Gastrocnemius medialis (tissue), 4 donors: ENCODE results near the gene TEX50. TPM values are rescaled to one million over a fixed set of nuclear protein-coding genes. Genes with fewer than 3 reads are reported as not detected.

Experiments
- ATAC-seq, 2 donors: fragments of 150-250 bp; one replicate each; pipeline ENCODE4 v1.9.1; 2016
- DNase-seq, 2 donors: peaks; one replicate each; pipeline ENCODE4 v3.0.0-alpha.2; 2019
- H3K27ac ChIP-seq, 4 donors: fragments of 200-600 bp; sonication (generic); 1 replicate in 1 of 4; 2 replicates in 3 of 4; pipeline ENCODE4 v1.5.1; 2016 to 2018; ENCODE audit warnings: mild to moderate bottlenecking in 2 of 4, moderate library complexity in 1 of 4
- H3K27me3 ChIP-seq, 3 donors: fragments of 200-600 bp; sonication (generic) in 2 of 3; 1 replicate in 1 of 3; 2 replicates in 2 of 3; pipeline versions ENCODE4 v1.5.1 to v1.6.0; 2016 to 2019; ENCODE audit warnings: mild to moderate bottlenecking in 1 of 3, moderate library complexity in 1 of 3
- H3K36me3 ChIP-seq, 2 donors: fragments of 200-600 bp; sonication (generic) in 1 of 2; one replicate each; pipeline ENCODE4 v1.5.1; 2017 to 2018
- H3K4me1 ChIP-seq, 2 donors: fragments of 200-600 bp; sonication (generic) in 1 of 2; one replicate each; pipeline ENCODE4 v1.5.1; 2016 to 2017; ENCODE audit warnings: mild to moderate bottlenecking in 2 of 2
- H3K4me3 ChIP-seq, 4 donors: fragments of 200-600 bp; sonication (generic) in 3 of 4; 1 replicate in 1 of 4; 2 replicates in 3 of 4; pipeline ENCODE4 v1.5.1; 2016 to 2019; ENCODE audit warnings: mild to moderate bottlenecking in 2 of 4
- H3K9me3 ChIP-seq, 3 donors: fragments of 200-600 bp; sonication (generic) in 2 of 3; 1 replicate in 1 of 3; 2 replicates in 2 of 3; pipeline ENCODE4 v1.5.1; 2016 to 2019
- POLR2A ChIP-seq, 2 donors: fragments of 450-650 bp; IDR thresholded peaks; one replicate each; pipeline ENCODE4 v1.6.1; 2017; ENCODE audit warnings: antibody characterized with exemption in 2 of 2, mild to moderate bottlenecking in 2 of 2, moderate library complexity in 2 of 2
- in situ Hi-C, 4 donors: fragments of 200-750 bp; cut with MboI; loops; one replicate each; pipeline versions ENCODE4 v1.15.0 to v1.8.0; 2017; ENCODE audit warnings: low sequenced_read_pairs in 4 of 4
- intact Hi-C: fragments of 100-400 bp; cut with DNase I; formaldehyde crosslinking; loops from one replicate; pipeline ENCODE4 v1.15.1; 2023; ENCODE audit warnings: low total_unique reads
- total RNA-seq, 4 donors: library from RNA; depleted of rRNA; stranded (reverse); fragments of >200 nt; gene quantifications; one replicate each; pipeline versions ENCODE4 v1.1.0 to v1.2.3, GENCODE V29; 2016
- TF ChIP-seq, protein P1 (sequence below), 5 experiments: fragments of 450-650 bp in 3 of 5; fragments of 200-600 bp in 2 of 5; sonication (generic) in 2 of 5; IDR thresholded peaks in 4 of 5; conservative IDR thresholded peaks in 1 of 5; 1 replicate in 4 of 5; 2 replicates in 1 of 5; pipeline ENCODE4 v1.5.1; 2016 to 2019; ENCODE audit warnings: antibody characterized with exemption in 5 of 5, mild to moderate bottlenecking in 3 of 5, moderate library complexity in 3 of 5

The TEX50 gene
- total RNA-seq, 4 donors from 2014 or later = not detected

- no peaks in the 10 kb centered on the region for H3K27me3 ChIP-seq
- intact Hi-C loops = no loop called here
- DNase-seq (no peak), ATAC-seq (no peak)
- H3K4me1 ChIP-seq = no peaks in the 10 kb centered on the region
- H3K27ac ChIP-seq = no peak overlapping the region
- in situ Hi-C loops = no loop called here
- H3K36me3 ChIP-seq = no peaks in the 10 kb centered on the region
- no peak overlapping the region for H3K4me3 ChIP-seq
- H3K9me3 ChIP-seq = no peaks in the 10 kb centered on the region
- TF ChIP-seq, protein P1, sequence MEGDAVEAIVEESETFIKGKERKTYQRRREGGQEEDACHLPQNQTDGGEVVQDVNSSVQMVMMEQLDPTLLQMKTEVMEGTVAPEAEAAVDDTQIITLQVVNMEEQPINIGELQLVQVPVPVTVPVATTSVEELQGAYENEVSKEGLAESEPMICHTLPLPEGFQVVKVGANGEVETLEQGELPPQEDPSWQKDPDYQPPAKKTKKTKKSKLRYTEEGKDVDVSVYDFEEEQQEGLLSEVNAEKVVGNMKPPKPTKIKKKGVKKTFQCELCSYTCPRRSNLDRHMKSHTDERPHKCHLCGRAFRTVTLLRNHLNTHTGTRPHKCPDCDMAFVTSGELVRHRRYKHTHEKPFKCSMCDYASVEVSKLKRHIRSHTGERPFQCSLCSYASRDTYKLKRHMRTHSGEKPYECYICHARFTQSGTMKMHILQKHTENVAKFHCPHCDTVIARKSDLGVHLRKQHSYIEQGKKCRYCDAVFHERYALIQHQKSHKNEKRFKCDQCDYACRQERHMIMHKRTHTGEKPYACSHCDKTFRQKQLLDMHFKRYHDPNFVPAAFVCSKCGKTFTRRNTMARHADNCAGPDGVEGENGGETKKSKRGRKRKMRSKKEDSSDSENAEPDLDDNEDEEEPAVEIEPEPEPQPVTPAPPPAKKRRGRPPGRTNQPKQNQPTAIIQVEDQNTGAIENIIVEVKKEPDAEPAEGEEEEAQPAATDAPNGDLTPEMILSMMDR (IDR thresholded peaks at IDR 0.05 in 4 of 5, conservative IDR thresholded peaks at IDR 0.05 in 1 of 5) = no peak
- TF ChIP-seq POLR2A (IDR thresholded peaks at IDR 0.05) = no peak
These were observed 11.5 kb downstream of the TEX50 start for GRCh38 chr1:173646656-173647055.

DNA sequence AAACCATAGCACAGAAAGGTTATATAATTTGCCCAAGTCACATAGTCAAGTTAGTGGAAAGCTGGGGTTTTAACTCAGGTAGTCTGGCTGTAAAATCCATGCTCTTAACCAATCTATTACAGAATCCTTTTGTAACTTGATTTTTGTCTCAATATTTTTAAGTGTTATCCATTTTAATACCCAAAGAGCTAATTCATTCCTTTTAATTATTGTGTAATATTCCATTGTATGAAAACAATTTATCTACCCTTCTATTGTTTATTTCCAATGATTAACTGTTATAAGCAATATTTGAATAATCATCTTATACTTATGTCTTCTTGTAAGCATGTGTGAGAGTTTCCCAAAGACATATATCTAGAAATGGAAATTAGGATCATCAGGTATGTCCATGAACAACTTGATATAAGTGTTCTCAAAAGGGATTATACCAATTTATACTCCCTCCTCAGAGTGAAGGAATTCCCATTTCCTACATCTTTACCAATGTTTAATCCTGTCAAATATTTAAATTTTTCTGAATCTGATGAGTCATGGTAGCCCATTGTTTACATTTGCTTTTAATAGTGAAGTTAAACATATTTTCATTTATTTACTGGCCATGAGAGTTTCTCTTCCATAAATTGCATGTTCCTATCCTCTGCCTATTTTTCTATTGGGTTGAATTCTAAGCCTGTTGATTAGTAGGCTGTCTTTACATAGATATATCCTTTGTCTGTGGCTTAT is 13.9 kb downstream of the TEX50 start:
- H3K9me3 ChIP-seq = no peaks in the 10 kb centered on the region
- intact Hi-C loops (no loop called here), in situ Hi-C loops (no loop called here)
- TF ChIP-seq, protein P1 (IDR thresholded peaks at IDR 0.05 in 4 of 5, conservative IDR thresholded peaks at IDR 0.05 in 1 of 5) = no peak
- no peak for TF ChIP-seq POLR2A (IDR thresholded peaks at IDR 0.05)
- ATAC-seq (no peak), DNase-seq (no peak)
- no peak overlapping the region for H3K27ac ChIP-seq
- no peaks in the 10 kb centered on the region for H3K27me3 ChIP-seq
- no peaks in the 10 kb centered on the region for H3K4me1 ChIP-seq
- H3K4me3 ChIP-seq = no peak overlapping the region
- H3K36me3 ChIP-seq = no peaks in the 10 kb centered on the region

GRCh38 chr1:173660306-173660705 is 25.2 kb downstream of the TEX50 start:
- Histone ChIP-seq H3K4me1 (no peaks in the 10 kb centered on the region), H3K4me3 (no peak overlapping the region), H3K27ac (no peak overlapping the region), H3K36me3 (no peaks in the 10 kb centered on the region), H3K27me3 (no peaks in the 10 kb centered on the region), H3K9me3 (no peaks in the 10 kb centered on the region)
- DNase-seq = no peak
- ATAC-seq = no peak
- TF ChIP-seq POLR2A (IDR thresholded peaks at IDR 0.05) = no peak
- TF ChIP-seq, protein P1 (IDR thresholded peaks at IDR 0.05 in 4 of 5, conservative IDR thresholded peaks at IDR 0.05 in 1 of 5) = no peak
- in situ Hi-C loops = no loop called here
- intact Hi-C loops = no loop called here

DNA sequence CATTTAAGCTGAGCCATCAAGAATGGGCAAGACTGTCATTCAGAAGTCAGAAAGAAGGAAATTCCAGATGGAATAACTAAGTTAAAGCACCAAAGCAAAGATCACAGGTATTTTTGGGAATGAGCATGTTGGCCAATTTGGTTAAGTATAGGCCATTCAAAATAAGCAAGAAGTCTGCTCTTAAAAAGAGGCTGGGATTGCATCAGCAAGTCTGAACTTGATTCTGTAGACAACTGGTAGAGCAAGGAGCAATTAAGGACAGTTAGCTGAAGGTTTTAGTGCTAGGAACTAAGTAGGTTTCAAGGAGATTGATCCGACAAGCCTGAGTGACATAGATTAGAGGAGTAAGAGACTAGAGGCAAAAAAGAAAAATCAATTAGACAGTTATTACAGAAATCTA is 26.1 kb downstream of the TEX50 start:
- Histone ChIP-seq H3K4me3 (no peak overlapping the region), H3K4me1 (no peaks in the 10 kb centered on the region), H3K36me3 (no peaks in the 10 kb centered on the region), H3K9me3 (no peaks in the 10 kb centered on the region), H3K27ac (no peak overlapping the region), H3K27me3 (no peaks in the 10 kb centered on the region)
- DNase-seq = no peak
- intact Hi-C loops (no loop called here), in situ Hi-C loops (no loop called here)
- TF ChIP-seq POLR2A (IDR thresholded peaks at IDR 0.05) = no peak
- TF ChIP-seq, protein P1 (IDR thresholded peaks at IDR 0.05 in 4 of 5, conservative IDR thresholded peaks at IDR 0.05 in 1 of 5) = no peak
- ATAC-seq = no peak

- Histone ChIP-seq H3K4me3 (no peak overlapping the region), H3K27me3 (no peaks in the 10 kb centered on the region), H3K9me3 (no peaks in the 10 kb centered on the region), H3K36me3 (no peaks in the 10 kb centered on the region), H3K4me1 (no peaks in the 10 kb centered on the region), H3K27ac (no peak overlapping the region)
- DNase-seq (no peak), ATAC-seq (no peak)
- in situ Hi-C loops = no loop called here
- intact Hi-C loops = no loop called here
- TF ChIP-seq, protein P1 (IDR thresholded peaks at IDR 0.05 in 4 of 5, conservative IDR thresholded peaks at IDR 0.05 in 1 of 5) = no peak
- TF ChIP-seq POLR2A (IDR thresholded peaks at IDR 0.05) = no peak
These were observed 26.6 kb downstream of the TEX50 start for GRCh38 chr1:173661763-173662162.
